ENCODE data around the gene GALM.
"Not testable (repeated sequence)": the region's sequence is repeated elsewhere in the genome, so short reads cannot be mapped to it uniquely, and the experiment has no call there.

The GALM gene

DNA sequence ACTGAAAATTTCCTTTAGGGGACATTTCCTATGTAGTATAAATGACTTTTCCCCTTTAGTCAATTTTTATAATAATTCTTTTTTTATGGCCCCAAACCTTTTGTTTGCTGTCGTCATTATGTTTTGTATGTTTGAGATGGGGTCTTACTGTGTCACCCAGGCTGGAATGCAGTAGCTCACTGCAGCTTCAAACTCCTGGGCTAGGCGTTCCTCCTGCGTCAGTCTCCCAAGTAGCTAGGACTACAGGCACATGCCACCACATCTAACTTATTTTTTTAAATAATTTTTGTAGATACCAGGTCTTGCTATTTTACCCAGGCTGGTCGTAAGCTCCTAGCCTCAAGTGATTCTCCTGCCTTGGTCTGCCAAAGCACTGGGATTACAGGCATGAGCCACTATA, 30.8 kb upstream of the GALM start:
- Mint-ChIP-seq H3K27me3 (ENCODE audit: low read depth) (no peaks in the 10 kb centered on the region), H3K9me3 (peaks cover 4% of the 10 kb centered on the region), H3K4me1 (ENCODE audit: low read depth) (peaks cover 48% of the 10 kb centered on the region), H3K4me3 (no peak overlapping the region), H3K36me3 (ENCODE audit: low read depth) (peaks cover 5% of the 10 kb centered on the region), H3K27ac (peak overlapping the region; percentile 4)
- DNase-seq (ENCODE audit: low spot score): no peak

DNA sequence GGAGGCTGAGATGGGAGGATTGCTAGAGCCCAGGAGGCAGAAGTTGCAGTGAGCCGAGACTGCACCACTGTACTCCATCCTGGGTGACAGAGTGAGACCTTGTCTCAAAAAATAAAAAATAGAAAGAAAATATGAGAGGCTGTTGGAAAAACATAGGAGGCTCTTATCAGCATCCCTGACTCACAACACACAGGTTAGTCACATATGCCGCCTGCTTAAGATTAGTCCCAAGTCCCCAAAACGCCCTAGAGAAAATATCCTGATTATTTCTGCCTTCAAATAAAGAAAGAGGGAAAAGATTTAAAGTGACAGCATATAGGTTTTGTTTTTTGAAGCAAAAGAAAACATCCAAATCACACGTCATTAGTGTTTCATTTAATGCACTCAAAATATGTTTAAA, 29.8 kb upstream of the GALM start:
- Mint-ChIP-seq H3K27ac (peak overlapping the region; percentile 4), H3K4me3 (no peak overlapping the region)

DNA sequence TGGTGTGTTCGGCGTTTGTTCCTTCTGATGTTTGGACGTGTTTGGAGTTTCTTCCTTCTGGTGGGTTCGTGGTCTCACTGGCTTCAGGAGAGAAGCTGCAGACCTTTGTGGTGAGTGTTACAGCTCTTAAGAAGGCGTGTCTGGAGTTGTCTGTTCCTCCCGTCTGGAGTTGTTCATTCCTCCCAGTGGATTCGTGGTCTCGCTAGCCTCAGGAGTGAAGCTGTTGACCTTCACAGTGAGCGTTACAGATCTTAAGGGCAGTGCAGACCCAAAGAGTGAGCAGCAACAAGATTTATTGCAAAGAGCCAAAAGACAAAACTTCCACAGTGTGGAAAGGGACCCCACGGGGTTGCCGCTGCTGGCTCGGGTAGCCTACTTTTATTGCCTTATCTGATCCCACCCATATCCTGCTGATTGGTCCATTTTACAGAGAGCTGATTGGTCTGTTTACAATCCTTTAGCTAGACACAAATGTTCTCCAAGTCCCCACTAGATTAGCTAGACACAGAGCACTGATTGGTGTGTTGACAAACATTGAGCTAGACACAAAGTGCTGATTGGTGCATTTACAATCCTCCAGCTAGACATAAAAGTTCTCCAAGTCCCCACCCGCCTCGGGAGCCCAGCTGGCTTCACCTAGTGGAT, 23.4 kb upstream of the GALM start:
- not testable (repeated sequence) for DNase-seq (ENCODE audit: low spot score); H3K4me3 Mint-ChIP-seq; H3K9me3 Mint-ChIP-seq; H3K27me3 Mint-ChIP-seq (ENCODE audit: low read depth)
- H3K27ac Mint-ChIP-seq: peak overlapping the region; percentile 78
- H3K36me3 Mint-ChIP-seq (ENCODE audit: low read depth): peaks cover 12% of the 10 kb centered on the region
- peaks cover 51% of the 10 kb centered on the region for H3K4me1 Mint-ChIP-seq (ENCODE audit: low read depth)

More for the DNA sequence above, 29.8 kb upstream of the GALM start:
- Mint-ChIP-seq H3K4me1 (ENCODE audit: low read depth) (peaks cover 49% of the 10 kb centered on the region), H3K36me3 (ENCODE audit: low read depth) (peaks cover 5% of the 10 kb centered on the region), H3K27me3 (ENCODE audit: low read depth) (no peaks in the 10 kb centered on the region), H3K9me3 (peaks cover 4% of the 10 kb centered on the region)
- DNase-seq (ENCODE audit: low spot score): no peak

DNA sequence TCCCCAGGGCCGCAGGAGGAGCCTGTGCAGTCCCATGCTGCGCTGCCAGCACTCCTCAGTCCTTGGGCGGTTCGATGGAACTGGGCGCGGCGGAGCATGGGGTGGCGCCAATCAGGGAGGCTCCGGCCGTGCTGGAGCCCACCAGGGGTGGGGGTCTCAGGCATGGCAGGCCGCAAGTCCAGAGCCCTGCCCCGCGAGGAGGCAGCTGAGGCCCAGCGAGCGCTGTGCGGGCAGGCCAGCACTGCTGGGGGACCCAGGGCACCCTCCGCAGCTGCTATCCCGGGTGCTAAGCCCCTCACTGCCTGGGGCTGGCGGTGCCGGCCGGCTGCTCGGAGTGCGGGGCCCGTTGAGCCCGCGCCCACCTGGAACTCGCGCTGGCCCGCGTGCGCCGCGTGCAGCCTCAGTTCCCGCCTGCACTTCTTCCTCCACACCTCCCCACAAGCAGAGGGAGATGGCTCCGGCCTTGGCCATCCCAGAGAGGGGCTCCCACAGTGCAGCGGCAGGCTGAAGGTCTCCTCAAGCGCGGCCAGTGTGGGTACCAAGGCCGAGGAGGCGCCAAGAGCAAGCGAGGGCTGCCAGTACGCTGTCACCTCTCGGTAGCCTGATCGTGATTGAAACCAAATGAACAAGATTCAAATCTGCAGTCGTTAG, 22.8 kb upstream of the GALM start:
- H3K4me3 Mint-ChIP-seq: peak overlapping the region; percentile 75
- peak overlapping the region; percentile 97 for H3K27ac Mint-ChIP-seq

DNA sequence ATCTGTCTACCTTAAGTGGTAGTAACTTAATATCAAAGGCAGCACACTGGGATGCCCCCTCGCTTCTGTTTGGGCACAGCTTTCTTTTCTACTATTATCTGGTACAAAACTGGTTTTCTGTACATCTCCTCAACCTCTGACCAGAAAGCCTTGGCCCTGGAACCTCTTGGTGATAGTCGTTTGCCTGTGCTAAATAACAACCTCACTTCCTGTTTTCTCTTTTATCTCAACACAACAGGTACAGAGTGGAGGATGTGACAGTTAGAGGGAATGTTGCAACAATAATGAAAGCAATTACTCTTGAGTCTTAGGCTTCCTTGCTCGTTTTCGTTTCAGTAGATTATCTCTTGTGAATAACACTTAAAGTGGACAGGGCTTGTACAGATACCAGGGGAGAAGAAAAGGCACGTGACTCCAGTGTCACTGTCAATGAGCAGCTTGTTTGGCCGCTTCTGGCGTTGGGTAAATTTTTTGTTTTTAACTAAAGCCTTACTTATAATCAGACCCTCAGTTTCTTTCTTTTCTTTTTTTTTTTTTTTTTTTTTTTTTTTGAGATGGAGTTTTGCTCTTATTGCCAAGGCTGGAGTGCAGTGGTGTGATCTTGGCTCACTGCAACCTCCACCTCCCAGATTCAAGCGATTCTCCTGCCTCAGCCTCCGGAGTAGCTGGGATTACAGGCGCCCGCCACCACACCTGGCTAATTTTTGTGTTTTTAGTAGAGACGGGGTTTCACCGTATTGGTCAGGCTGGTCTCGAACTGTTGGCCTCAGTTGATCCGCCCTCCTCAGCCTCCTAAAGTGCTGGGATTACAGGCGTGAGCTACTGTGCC, 22.0 kb upstream of the GALM start:
- Mint-ChIP-seq H3K4me3 (peak overlapping the region; percentile 75), H3K36me3 (ENCODE audit: low read depth) (peaks cover 25% of the 10 kb centered on the region), H3K9me3 (peaks cover 21% of the 10 kb centered on the region), H3K4me1 (ENCODE audit: low read depth) (peaks cover 56% of the 10 kb centered on the region), H3K27ac (peak overlapping the region; percentile 97)
- DNase-seq (ENCODE audit: low spot score): peak; percentile 25
- not testable (repeated sequence) for H3K27me3 Mint-ChIP-seq (ENCODE audit: low read depth)

More for the DNA sequence above, 22.8 kb upstream of the GALM start:
- Mint-ChIP-seq H3K4me1 (ENCODE audit: low read depth) (peaks cover 54% of the 10 kb centered on the region), H3K36me3 (ENCODE audit: low read depth) (peaks cover 17% of the 10 kb centered on the region), H3K27me3 (ENCODE audit: low read depth) (no peaks in the 10 kb centered on the region), H3K9me3 (peaks cover 14% of the 10 kb centered on the region)
- DNase-seq (ENCODE audit: low spot score): no peak

DNA sequence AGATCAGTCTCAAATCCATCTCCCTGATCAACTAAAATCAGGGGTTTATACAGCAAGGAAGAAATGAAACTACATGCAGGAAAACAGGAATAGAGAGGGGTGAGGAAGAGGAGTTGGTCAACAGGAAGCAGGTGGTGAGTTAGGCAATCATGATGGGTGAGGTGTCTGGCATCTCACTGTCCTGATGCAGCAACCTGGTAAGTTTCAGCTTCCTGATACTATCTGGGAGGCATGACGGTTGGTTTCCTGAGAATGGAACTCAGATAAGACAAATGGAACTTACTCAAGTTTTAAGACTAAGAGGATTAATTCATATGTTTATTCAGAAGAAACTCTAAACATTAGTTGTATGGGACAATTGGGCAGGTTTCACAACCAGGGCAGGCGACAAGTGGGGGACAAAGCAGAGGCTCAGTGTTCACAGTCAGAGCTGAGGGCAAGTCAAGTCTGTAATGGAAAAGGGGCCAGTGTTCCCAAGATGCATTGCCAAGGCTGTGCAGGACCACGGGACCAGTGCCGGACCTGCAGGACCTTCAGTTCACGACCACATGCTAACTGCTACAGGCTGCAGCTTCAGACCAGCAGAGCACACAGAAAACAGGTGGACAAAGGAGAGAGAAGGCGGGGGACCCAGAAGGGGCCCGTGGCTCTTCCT, 17.7 kb upstream of the GALM start:
- H3K4me1 Mint-ChIP-seq (ENCODE audit: low read depth): peaks cover 61% of the 10 kb centered on the region
- no peaks in the 10 kb centered on the region for H3K27me3 Mint-ChIP-seq (ENCODE audit: low read depth)
- H3K27ac Mint-ChIP-seq: peak overlapping the region; percentile 82
- peaks cover 29% of the 10 kb centered on the region for H3K9me3 Mint-ChIP-seq
- peaks cover 30% of the 10 kb centered on the region for H3K36me3 Mint-ChIP-seq (ENCODE audit: low read depth)
- no peak for DNase-seq (ENCODE audit: low spot score)
- peak overlapping the region; percentile 65 for H3K4me3 Mint-ChIP-seq

DNA sequence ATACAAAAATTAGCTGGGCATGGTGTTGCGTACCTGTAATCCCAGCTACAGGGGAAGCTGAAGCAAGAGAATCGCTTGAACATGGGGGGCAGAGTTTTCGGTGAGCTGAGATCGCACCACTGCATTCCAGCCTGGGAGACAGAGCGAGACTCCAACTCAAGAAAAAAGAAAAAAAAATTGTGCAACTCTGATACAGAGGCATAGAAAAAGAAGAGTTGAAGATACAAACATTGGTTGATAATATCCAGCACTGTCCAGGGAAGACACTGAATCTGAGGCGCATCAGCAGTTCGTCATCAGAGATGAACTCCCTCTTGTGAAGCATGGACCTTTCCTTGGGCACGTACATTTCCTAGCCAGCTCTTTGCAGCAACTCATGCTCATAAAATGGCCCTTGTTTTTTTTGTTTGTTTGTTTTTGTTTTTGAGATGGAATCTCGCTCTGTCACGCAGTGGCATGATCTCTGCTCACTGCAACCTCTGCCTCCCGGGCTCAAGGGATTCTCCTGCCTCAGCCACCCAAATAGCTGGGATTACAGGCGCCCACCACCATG, 16.7 kb upstream of the GALM start:
- Mint-ChIP-seq H3K27ac (no peak overlapping the region), H3K4me1 (ENCODE audit: low read depth) (peaks cover 64% of the 10 kb centered on the region)

DNA sequence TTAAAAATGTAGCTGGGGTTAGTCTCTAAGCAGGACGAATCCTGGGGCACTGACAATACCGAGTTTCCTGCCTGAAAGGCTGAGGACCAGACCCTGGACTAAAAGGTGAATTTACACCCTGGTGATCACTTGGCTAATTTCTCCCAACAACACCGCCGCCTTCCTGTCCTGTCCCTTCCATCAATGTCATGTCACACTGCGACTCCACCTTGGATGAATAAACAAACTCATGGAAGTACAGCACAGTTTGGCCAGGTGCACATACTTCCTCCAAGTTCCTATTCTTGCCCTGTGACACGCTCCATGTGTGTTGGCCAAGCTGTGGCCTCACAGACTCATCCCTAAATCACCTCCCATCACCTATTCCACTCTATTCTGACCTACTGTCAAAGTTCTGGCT, 15.9 kb upstream of the GALM start:
- DNase-seq (ENCODE audit: low spot score): no peak
- peak overlapping the region; percentile 73 for H3K27ac Mint-ChIP-seq
- H3K4me3 Mint-ChIP-seq: peak overlapping the region; percentile 4
- H3K4me1 Mint-ChIP-seq (ENCODE audit: low read depth): peaks cover 66% of the 10 kb centered on the region
- H3K9me3 Mint-ChIP-seq: peaks cover 25% of the 10 kb centered on the region
- H3K27me3 Mint-ChIP-seq (ENCODE audit: low read depth): no peaks in the 10 kb centered on the region
- peaks cover 24% of the 10 kb centered on the region for H3K36me3 Mint-ChIP-seq (ENCODE audit: low read depth)

More for the DNA sequence above, 16.7 kb upstream of the GALM start:
- peaks cover 25% of the 10 kb centered on the region for H3K36me3 Mint-ChIP-seq (ENCODE audit: low read depth)
- peaks cover 25% of the 10 kb centered on the region for H3K9me3 Mint-ChIP-seq
- no peak for DNase-seq (ENCODE audit: low spot score)
- no peak overlapping the region for H3K4me3 Mint-ChIP-seq
- H3K27me3 Mint-ChIP-seq (ENCODE audit: low read depth): no peaks in the 10 kb centered on the region

DNA sequence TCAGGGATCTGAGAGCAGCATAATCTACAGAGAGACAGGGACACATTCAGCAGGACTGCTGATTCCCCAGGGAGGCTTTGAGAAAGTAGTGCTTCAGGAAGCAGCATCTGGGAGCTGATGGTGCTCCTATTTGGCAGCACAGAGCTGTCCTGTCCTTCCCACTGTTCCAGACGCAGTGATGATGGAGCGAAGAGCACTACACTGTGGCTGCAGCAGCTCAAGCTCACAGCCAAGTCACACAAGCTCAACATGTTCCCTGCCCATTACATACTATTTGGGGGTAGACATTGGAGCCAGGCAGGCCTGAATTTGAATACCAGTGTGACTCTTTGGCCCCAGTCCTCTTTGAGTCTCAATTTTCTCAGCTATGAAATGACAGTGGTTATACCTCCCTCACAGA, 15.2 kb upstream of the GALM start:
- no peaks in the 10 kb centered on the region for H3K27me3 Mint-ChIP-seq (ENCODE audit: low read depth)
- H3K27ac Mint-ChIP-seq: peak overlapping the region; percentile 73
- peaks cover 25% of the 10 kb centered on the region for H3K9me3 Mint-ChIP-seq
- H3K36me3 Mint-ChIP-seq (ENCODE audit: low read depth): peaks cover 23% of the 10 kb centered on the region
- peaks cover 71% of the 10 kb centered on the region for H3K4me1 Mint-ChIP-seq (ENCODE audit: low read depth)
- DNase-seq (ENCODE audit: low spot score): no peak
- H3K4me3 Mint-ChIP-seq: peak overlapping the region; percentile 16

DNA sequence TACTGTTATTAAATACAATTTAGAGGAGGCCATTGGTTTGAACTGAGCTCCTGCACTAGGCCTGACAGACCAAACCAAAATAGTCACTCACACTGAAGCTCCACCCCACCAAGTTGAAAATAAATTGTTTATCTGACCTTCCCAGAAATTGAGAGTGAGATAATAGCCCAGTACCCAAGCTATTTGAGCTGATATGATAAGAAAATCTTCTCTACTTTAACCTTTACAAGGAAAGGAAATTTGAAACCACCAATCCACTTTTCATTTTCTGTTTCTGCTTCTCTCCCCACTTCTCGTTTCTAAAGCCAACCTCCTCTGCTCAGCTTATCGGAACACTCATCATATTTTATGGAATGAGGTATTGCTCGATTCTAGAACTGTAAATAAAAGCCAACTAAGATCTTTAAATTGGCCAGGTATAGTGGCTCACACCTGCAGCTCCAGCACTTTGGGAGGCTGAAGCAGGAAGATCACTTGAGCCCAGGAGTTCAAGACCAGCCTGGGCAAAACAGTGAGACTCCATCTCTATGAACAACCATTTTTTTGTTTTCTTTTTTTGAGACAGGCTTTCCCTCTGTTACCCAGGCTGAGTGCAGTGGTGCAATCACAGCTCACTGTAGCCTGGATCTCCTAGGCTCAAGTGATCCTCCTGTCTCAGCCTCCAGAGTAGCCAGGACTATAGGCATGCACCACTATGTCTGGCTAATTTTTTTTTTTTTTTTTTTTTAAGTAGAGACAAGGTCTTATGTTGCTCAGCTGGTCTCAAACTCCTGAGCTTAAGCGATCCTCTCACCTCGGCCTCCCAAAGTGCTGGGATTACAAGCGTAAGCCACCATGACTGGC, 13.3 kb upstream of the GALM start:
- DNase-seq (ENCODE audit: low spot score): peak; percentile 32
- Mint-ChIP-seq H3K9me3 (peaks cover 20% of the 10 kb centered on the region), H3K27ac (peak overlapping the region; percentile 89), H3K27me3 (ENCODE audit: low read depth) (no peaks in the 10 kb centered on the region), H3K4me3 (peak overlapping the region; percentile 55), H3K36me3 (ENCODE audit: low read depth) (peaks cover 20% of the 10 kb centered on the region), H3K4me1 (ENCODE audit: low read depth) (peaks cover 76% of the 10 kb centered on the region)

DNA sequence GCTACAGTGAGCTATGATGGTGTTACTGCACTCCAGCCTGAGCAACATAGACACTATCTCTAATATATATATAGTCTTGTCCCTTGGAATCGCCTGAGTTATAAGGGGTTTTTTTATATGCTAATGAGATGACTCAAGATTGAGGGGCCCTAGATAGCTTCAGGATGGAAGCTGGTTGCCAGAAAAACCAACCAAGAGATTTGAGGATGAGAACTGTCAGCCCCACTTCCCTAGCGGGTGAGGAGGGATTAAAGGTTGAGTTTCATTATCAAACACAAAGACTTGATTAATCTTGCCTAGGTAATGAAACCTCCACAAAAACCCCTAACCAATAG, 12.6 kb upstream of the GALM start:
- no peak for DNase-seq (ENCODE audit: low spot score)
- H3K4me1 Mint-ChIP-seq (ENCODE audit: low read depth): peaks cover 71% of the 10 kb centered on the region
- H3K9me3 Mint-ChIP-seq: peaks cover 14% of the 10 kb centered on the region
- peak overlapping the region; percentile 89 for H3K27ac Mint-ChIP-seq
- H3K36me3 Mint-ChIP-seq (ENCODE audit: low read depth): peaks cover 13% of the 10 kb centered on the region
- no peaks in the 10 kb centered on the region for H3K27me3 Mint-ChIP-seq (ENCODE audit: low read depth)
- H3K4me3 Mint-ChIP-seq: peak overlapping the region; percentile 71

DNA sequence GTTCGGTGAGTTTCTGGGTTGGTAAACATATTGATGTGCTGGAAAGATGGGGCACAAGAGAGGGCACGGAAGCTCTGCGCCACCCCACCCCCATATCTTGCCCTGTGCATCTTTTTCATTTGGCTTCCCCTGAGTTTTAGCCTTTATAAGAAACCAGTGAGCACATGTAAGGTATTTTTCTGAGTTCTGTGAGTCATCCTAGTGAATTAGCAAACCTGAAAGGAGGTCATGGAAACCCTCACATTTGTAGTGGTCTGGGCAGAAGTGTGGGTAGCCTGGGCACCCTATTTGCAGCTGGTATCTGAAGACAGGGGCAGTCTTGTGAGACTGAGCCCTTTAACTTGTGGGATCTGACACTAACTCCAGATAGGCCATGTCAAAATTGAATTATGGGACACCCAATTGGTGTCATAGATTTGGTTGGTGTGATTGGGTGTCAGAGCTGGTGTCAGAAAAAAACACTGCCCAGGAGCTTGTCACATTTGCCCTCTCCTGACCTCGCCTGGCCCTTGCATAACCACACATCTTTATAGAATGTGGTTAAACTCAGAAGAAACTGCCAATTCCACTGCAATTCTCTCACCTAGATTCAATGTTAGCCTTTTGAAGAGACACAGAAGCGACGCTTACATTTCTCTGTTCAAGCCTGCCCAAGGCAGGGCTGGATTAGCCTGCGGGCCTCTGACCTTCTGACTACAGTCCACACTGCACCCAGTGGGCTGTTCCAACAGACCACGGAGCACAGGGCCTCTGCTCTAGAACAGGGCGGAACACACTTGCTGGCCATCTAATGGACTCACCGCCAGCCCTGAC, 12.0 kb upstream of the GALM start:
- peaks cover 8% of the 10 kb centered on the region for H3K9me3 Mint-ChIP-seq
- peaks cover 7% of the 10 kb centered on the region for H3K36me3 Mint-ChIP-seq (ENCODE audit: low read depth)
- H3K4me1 Mint-ChIP-seq (ENCODE audit: low read depth): peaks cover 70% of the 10 kb centered on the region
- peak overlapping the region; percentile 89 for H3K27ac Mint-ChIP-seq
- DNase-seq (ENCODE audit: low spot score): peak; percentile 82
- H3K4me3 Mint-ChIP-seq: peak overlapping the region; percentile 71
- no peaks in the 10 kb centered on the region for H3K27me3 Mint-ChIP-seq (ENCODE audit: low read depth)
